Stimulated activated CD4-positive, alpha-beta T cell treated with anti-CD3 and anti-CD28 coated beads, TNF-alpha, amount 100 ng/mL, for 1 hour (primary cell): Measurements from ENCODE around the gene FBXO41.

ENCODE experiments used
- DNase-seq, 3 donors: peaks; one replicate each; pipeline ENCODE4 v3.0.0-alpha.2; 2020; ENCODE audit warnings: low read depth in 3 of 3, low spot score in 1 of 3

The FBXO41 gene

GRCh38 chr2:73284296-73285158 lies at the start of gene FBXO41:
TSS of gene FBXO41 (minus strand) at chr2:73284478. CDS start at chr2:73269630, 14,848 bp downstream.
- DNase-seq, result peak in 2 of 3 donors; percentile 43 to 61

GRCh38 chr2:73334045-73334444 lies 49.8 kb upstream of the FBXO41 start:
- no peak for DNase-seq

GRCh38 chr2:73333564-73333963 lies 49.3 kb upstream of the FBXO41 start:
- DNase-seq, result no peak

GRCh38 chr2:73324126-73324725 lies 39.9 kb upstream of the FBXO41 start:
- DNase-seq, result no peak

- no peak for DNase-seq
These were observed 39.3 kb upstream of the FBXO41 start for GRCh38 chr2:73323551-73323950.

- no peak for DNase-seq
These were observed 30.2 kb upstream of the FBXO41 start for GRCh38 chr2:73314441-73314840.

- no peak for DNase-seq
These were observed 23.4 kb upstream of the FBXO41 start for GRCh38 chr2:73307720-73308119.

GRCh38 chr2:73301636-73302035 lies 17.4 kb upstream of the FBXO41 start:
- no peak for DNase-seq

- no peak for DNase-seq
These were observed 16.6 kb upstream of the FBXO41 start for GRCh38 chr2:73300926-73301325.

- no peak for DNase-seq
These were observed 13.3 kb upstream of the FBXO41 start for GRCh38 chr2:73297586-73297985.

GRCh38 chr2:73297151-73297559 lies 12.9 kb upstream of the FBXO41 start:
- DNase-seq, result no peak

GRCh38 chr2:73295751-73296400 lies 11.6 kb upstream of the FBXO41 start:
- no peak for DNase-seq

GRCh38 chr2:73294239-73294638 lies 10.0 kb upstream of the FBXO41 start:
- DNase-seq, result no peak

- DNase-seq, result peak; percentile 76 to 79 (median 77)
These were observed 9.4 kb upstream of the FBXO41 start, which contains the start of gene EGR4 for GRCh38 chr2:73293534-73294171. TSS of gene EGR4 (minus strand) at chr2:73293548. CDS start at chr2:73293317, 231 bp downstream.

GRCh38 chr2:73292906-73293533 lies 8.7 kb upstream of the FBXO41 start:
- no peak for DNase-seq

- DNase-seq, result no peak
These were observed 8.1 kb upstream of the FBXO41 start for GRCh38 chr2:73292316-73292905.

GRCh38 chr2:73291461-73292315 lies 7.4 kb upstream of the FBXO41 start:
- no peak for DNase-seq

- DNase-seq, result no peak
These were observed 6.8 kb upstream of the FBXO41 start for GRCh38 chr2:73291093-73291460.

- DNase-seq, result no peak
These were observed 6.0 kb upstream of the FBXO41 start for GRCh38 chr2:73290049-73290839.
